Kidney epithelial cell (primary cell): ENCODE measurements around the gene FMO4. TPM values are rescaled to one million over a fixed set of nuclear protein-coding genes. Genes with fewer than 3 reads are reported as not detected.
"Not testable (repeated sequence)": the region's sequence is repeated elsewhere in the genome, so short reads cannot be mapped to it uniquely, and the experiment has no call there.

Experiments
- DNase-seq: peaks from one replicate; pipeline ENCODE4 v3.0.0-alpha.2; 2010; ENCODE audit warnings: low read depth
- H3K27me3 ChIP-seq: 2 replicates; pipeline ENCODE4 v1.6.0; 2011; ENCODE audit warnings: low read length; ENCODE audit not compliant: control insufficient read depth, insufficient read depth
- H3K36me3 ChIP-seq: 2 replicates; pipeline ENCODE4 v1.5.1; 2011; ENCODE audit warnings: low read length; ENCODE audit not compliant: control insufficient read depth, insufficient read depth
- H3K4me3 ChIP-seq: 2 replicates; pipeline ENCODE4 v1.5.1; 2011; ENCODE audit warnings: low read depth, mild to moderate bottlenecking, control low read depth, low read length
- total RNA-seq: library from RNA; depleted of rRNA; stranded (reverse); fragments of >200 nt; gene quantifications from 2 replicates; pipeline ENCODE4 v1.2.3, GENCODE V29; 2015
- TF ChIP-seq, protein P1 (sequence below): IDR thresholded peaks from 2 replicates; pipeline ENCODE4 v1.5.1; 2011; ENCODE audit warnings: mild to moderate bottlenecking, moderate library complexity, low read length, control low read depth, inconsistent platforms; ENCODE audit not compliant: insufficient read depth, poor library complexity, severe bottlenecking

The FMO4 gene
- total RNA-seq, 1 donor from 2014 or later, result 0.84 TPM

DNA sequence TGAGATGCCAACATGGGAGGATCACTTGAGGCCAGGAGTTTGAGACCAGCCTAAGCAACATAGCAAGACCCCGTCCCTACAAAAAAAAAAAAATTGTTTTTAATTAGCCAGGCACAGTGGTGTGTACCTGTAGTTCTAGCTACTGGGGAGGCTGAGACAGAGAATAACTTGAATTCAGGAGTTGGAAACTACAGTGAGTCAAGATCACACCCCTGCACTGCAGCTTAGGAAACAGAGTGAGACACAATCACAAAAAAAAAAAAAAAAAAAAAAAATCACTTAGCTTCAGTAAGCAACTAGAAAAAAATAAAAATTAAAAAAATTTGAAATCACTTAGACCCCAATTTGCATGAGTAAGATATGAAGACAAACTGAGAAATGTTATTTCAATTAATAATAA is 53.5 kb downstream of the FMO4 start:
- Histone ChIP-seq H3K4me3 (no peak overlapping the region), H3K27me3 (no peaks in the 10 kb centered on the region), H3K36me3 (no peaks in the 10 kb centered on the region)
- TF ChIP-seq, protein P1, sequence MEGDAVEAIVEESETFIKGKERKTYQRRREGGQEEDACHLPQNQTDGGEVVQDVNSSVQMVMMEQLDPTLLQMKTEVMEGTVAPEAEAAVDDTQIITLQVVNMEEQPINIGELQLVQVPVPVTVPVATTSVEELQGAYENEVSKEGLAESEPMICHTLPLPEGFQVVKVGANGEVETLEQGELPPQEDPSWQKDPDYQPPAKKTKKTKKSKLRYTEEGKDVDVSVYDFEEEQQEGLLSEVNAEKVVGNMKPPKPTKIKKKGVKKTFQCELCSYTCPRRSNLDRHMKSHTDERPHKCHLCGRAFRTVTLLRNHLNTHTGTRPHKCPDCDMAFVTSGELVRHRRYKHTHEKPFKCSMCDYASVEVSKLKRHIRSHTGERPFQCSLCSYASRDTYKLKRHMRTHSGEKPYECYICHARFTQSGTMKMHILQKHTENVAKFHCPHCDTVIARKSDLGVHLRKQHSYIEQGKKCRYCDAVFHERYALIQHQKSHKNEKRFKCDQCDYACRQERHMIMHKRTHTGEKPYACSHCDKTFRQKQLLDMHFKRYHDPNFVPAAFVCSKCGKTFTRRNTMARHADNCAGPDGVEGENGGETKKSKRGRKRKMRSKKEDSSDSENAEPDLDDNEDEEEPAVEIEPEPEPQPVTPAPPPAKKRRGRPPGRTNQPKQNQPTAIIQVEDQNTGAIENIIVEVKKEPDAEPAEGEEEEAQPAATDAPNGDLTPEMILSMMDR, result no peak
- no peak for DNase-seq

DNA sequence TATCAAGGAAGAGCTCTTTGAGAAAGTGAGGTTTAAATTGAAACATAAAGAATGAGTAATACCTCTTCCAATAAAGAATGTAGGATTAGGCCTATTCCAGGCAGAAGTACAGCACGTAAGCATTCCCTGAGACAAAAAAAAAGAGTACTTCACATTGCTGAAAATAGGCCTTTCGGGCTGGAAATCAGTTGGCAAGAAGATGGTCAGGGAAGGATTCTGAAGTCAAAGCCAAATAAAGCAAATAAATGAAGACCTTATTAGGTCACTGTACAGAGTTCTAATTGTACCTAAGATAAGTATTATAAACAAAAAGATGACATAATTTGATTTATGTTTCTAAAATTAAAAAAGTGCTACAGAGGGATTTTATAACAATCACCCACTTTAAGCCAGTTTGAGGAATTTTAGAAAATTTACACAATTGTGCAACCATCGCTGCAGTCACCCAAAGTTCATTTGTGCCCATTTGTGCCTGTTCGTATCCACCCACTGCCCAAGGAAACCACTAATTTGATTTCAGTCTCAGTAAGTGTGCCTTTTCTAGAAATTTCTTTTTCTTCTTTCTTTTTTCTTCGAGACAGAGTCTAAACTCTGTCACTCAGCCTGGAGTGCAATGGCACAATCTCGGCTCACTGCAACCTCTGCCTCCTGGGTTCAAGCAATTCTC is 58.6 kb downstream of the FMO4 start:
- DNase-seq, result no peak
- TF ChIP-seq, protein P1, result no peak
- H3K27me3 ChIP-seq, result no peaks in the 10 kb centered on the region
- H3K4me3 ChIP-seq, result no peak overlapping the region
- H3K36me3 ChIP-seq, result no peaks in the 10 kb centered on the region

DNA sequence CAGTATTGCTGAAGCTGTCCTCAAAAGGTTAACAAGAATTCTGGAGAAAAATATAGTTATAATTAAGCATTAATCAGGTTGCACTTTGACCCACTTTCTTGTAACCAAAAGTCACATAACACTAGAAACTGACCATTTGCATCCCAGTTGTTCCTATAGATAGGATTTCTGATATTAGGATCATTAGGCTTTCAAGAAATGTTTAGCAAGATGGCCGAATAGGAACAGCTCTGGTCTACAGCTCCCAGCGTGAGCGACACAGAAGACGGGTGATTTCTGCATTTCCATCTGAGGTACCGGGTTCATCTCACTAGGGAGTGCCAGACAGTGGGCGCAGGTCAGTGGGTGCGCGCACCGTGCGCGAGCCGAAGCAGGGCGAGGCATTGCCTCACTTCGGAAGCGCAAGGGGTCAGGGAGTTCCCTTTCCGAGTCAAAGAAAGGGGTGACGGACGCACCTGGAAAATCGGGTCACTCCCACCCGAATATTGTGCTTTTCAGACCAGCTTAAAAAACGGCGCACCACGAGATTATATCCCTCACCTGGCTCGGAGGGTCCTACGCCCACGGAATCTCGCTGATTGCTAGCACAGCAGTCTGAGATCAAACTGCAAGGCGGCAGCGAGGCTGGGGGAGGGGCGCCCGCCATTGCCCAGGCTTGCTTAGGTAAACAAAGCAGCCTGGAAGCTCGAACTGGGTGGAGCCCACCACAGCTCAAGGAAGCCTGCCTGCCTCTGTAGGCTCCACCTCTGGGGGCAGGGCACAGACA is 59.6 kb downstream of the FMO4 start:
- DNase-seq, result not testable (repeated sequence)

DNA sequence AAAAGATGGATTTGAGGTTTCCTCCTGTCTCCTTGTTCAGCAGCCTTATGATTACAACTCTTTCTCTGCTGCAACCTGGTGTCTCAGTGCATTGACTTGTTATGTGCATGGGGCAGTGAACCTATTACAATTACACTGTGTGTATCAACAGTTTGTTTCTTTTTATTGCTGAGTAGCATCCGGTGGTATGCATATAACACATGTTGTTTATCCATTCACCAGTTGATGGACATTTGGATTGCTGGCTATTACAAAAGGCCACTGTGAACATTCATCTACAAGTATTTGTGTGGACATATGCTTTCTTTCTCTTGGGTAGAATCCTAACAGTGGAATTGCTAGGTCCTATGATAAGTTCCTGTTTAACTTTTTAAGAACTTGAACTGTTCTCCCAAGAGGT is 65.9 kb downstream of the FMO4 start:
- Histone ChIP-seq H3K27me3 (no peaks in the 10 kb centered on the region), H3K4me3 (no peak overlapping the region), H3K36me3 (no peaks in the 10 kb centered on the region)
- TF ChIP-seq, protein P1, result no peak
- DNase-seq, result no peak

More for the DNA sequence above, 59.6 kb downstream of the FMO4 start:
- H3K27me3 ChIP-seq, H3K36me3 ChIP-seq, H3K4me3 ChIP-seq: not testable (repeated sequence)

DNA sequence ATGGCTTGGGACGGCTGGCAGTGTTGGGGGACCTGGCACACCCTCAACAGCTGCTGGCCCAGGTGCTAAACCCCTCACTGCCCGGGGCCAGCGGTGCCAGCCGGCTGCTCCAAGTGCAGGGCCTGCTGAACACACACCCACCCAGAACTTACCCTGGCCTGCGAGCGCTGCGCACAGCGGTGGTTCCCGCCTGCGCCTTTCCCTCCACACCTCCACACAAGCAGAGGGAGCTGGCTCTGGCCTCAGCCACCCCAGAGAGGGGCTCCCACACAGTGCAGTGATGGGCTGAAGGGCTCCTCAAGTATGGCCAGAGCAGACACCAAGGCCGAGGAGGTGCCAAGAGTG is 67.9 kb downstream of the FMO4 start:
- H3K27me3 ChIP-seq, result no peaks in the 10 kb centered on the region
- no peak overlapping the region for H3K4me3 ChIP-seq
- TF ChIP-seq, protein P1, result no peak
- no peaks in the 10 kb centered on the region for H3K36me3 ChIP-seq
- DNase-seq, result no peak

DNA sequence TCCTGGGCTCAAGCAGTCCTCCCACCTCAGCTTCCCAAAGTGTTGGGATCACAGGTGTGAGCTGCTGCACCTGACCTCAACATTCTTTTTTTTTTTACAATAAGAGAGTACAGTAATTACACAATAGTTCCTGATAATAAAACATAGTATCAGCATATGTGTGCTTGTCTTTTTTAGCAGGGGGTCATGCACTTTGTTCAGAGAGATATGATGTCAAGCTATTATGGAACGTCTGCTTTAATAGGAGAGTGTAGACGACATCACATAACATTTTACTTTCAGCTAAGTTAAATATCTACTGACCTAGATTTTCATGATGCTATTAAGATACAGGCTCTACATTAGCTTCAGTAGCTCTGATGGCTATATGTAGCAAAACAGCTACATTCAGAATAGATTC is 70.5 kb downstream of the FMO4 start:
- Histone ChIP-seq H3K36me3 (no peaks in the 10 kb centered on the region), H3K4me3 (no peak overlapping the region), H3K27me3 (no peaks in the 10 kb centered on the region)
- TF ChIP-seq, protein P1, result no peak
- DNase-seq, result no peak
